Type B pancreatic cell (in vitro differentiated cells): ENCODE results near the gene TMEM109. TPM values are rescaled to one million over a fixed set of nuclear protein-coding genes. Genes with fewer than 3 reads are reported as not detected.

Experiments used
- DNase-seq: peaks from one replicate; pipeline ENCODE4 v3.0.0; 2021; ENCODE audit warnings: mixed read lengths; ENCODE audit not compliant: unreplicated experiment; ENCODE audit errors: extremely low spot score
- H3K27ac Mint-ChIP-seq: 2 replicates; pipeline ENCODE4 v1.8.0; 2021; ENCODE audit warnings: mild to moderate bottlenecking, mixed read lengths
- H3K27me3 Mint-ChIP-seq: 2 replicates; pipeline ENCODE4 v1.8.0; 2021; ENCODE audit warnings: mixed read lengths
- H3K36me3 Mint-ChIP-seq: 2 replicates; pipeline ENCODE4 v1.8.0; 2021; ENCODE audit warnings: mixed read lengths
- H3K4me1 Mint-ChIP-seq: one replicate; pipeline ENCODE4 v1.8.0; 2021; ENCODE audit warnings: mixed read lengths; ENCODE audit not compliant: unreplicated experiment
- H3K4me3 Mint-ChIP-seq: 2 replicates; pipeline ENCODE4 v1.8.0; 2021; ENCODE audit warnings: mild to moderate bottlenecking, mixed read lengths
- H3K9me3 Mint-ChIP-seq: 2 replicates; pipeline ENCODE4 v1.8.0; 2021; ENCODE audit warnings: mixed read lengths
- CTCF ChIP-seq: fragments of 200-600 bp; sonication (generic); conservative IDR thresholded peaks from 2 replicates; pipeline ENCODE4 v1.5.0; 2021; ENCODE audit warnings: antibody characterized with exemption, mild to moderate bottlenecking
- total RNA-seq: library from RNA; stranded (reverse); gene quantifications from 2 replicates; pipeline ENCODE4 v1.2.1, GENCODE V29; 2021; ENCODE audit warnings: low replicate concordance

The TMEM109 gene
- total RNA-seq, 1 donor from 2014 or later: 83.0 TPM

- Mint-ChIP-seq H3K4me3 (no peak overlapping the region), H3K9me3 (no peaks in the 10 kb centered on the region)
These were observed 39.8 kb downstream of the TMEM109 start for GRCh38 chr11:60953781-60954180.

GRCh38 chr11:60954421-60954820 lies 40.5 kb downstream of the TMEM109 start:
- no peak for TF ChIP-seq CTCF
- Mint-ChIP-seq H3K4me1 (peaks cover 10% of the 10 kb centered on the region), H3K4me3 (no peak overlapping the region), H3K36me3 (peaks cover 4% of the 10 kb centered on the region), H3K27me3 (peaks cover 33% of the 10 kb centered on the region), H3K9me3 (no peaks in the 10 kb centered on the region), H3K27ac (no peak overlapping the region)
- no peak for DNase-seq

More at GRCh38 chr11:60953781-60954180, 39.8 kb downstream of the TMEM109 start:
- Mint-ChIP-seq H3K36me3 (peaks cover 4% of the 10 kb centered on the region), H3K27ac (peak overlapping the region; percentile 34), H3K4me1 (peaks cover 10% of the 10 kb centered on the region), H3K27me3 (peaks cover 39% of the 10 kb centered on the region)
- no peak for TF ChIP-seq CTCF
- no peak for DNase-seq

GRCh38 chr11:60955571-60955970 lies 41.6 kb downstream of the TMEM109 start:
- no peak overlapping the region for H3K4me3 Mint-ChIP-seq
- H3K27me3 Mint-ChIP-seq: peaks cover 23% of the 10 kb centered on the region
- H3K27ac Mint-ChIP-seq: no peak overlapping the region
- H3K36me3 Mint-ChIP-seq: peaks cover 4% of the 10 kb centered on the region
- no peak for TF ChIP-seq CTCF
- no peaks in the 10 kb centered on the region for H3K9me3 Mint-ChIP-seq
- no peak for DNase-seq
- peaks cover 14% of the 10 kb centered on the region for H3K4me1 Mint-ChIP-seq

GRCh38 chr11:60957188-60957587 lies 43.2 kb downstream of the TMEM109 start:
- peaks cover 11% of the 10 kb centered on the region for H3K4me1 Mint-ChIP-seq
- no peak overlapping the region for H3K27ac Mint-ChIP-seq
- H3K27me3 Mint-ChIP-seq: peaks cover 16% of the 10 kb centered on the region
- no peak overlapping the region for H3K4me3 Mint-ChIP-seq
- no peak for DNase-seq
- no peaks in the 10 kb centered on the region for H3K9me3 Mint-ChIP-seq
- no peak for TF ChIP-seq CTCF
- peaks cover 4% of the 10 kb centered on the region for H3K36me3 Mint-ChIP-seq

- Mint-ChIP-seq H3K9me3 (no peaks in the 10 kb centered on the region), H3K4me3 (no peak overlapping the region), H3K27ac (peak overlapping the region; percentile 41), H3K4me1 (peaks cover 4% of the 10 kb centered on the region), H3K36me3 (no peaks in the 10 kb centered on the region), H3K27me3 (no peaks in the 10 kb centered on the region)
- no peak for DNase-seq
- no peak for TF ChIP-seq CTCF
These were observed 45.5 kb downstream of the TMEM109 start for GRCh38 chr11:60959431-60959830.

GRCh38 chr11:60960405-60960804 lies 46.4 kb downstream of the TMEM109 start:
- H3K36me3 Mint-ChIP-seq: no peaks in the 10 kb centered on the region
- no peak for TF ChIP-seq CTCF
- DNase-seq: no peak
- H3K4me1 Mint-ChIP-seq: peaks cover 4% of the 10 kb centered on the region
- no peaks in the 10 kb centered on the region for H3K9me3 Mint-ChIP-seq
- peak overlapping the region; percentile 77 for H3K27ac Mint-ChIP-seq
- H3K27me3 Mint-ChIP-seq: no peaks in the 10 kb centered on the region
- H3K4me3 Mint-ChIP-seq: no peak overlapping the region
